Osteoblast (primary cell): ENCODE results near the gene POLR2F. TPM values are rescaled to one million over a fixed set of nuclear protein-coding genes. Genes with fewer than 3 reads are reported as not detected.

Experiments
- DNase-seq: peaks from one replicate; pipeline ENCODE4 v3.0.0; 2011; ENCODE audit warnings: low spot score, mixed read lengths; ENCODE audit not compliant: insufficient read length; ENCODE audit errors: missing footprints
- H2AFZ ChIP-seq: 2 replicates; pipeline ENCODE4 v1.6.0; 2011; ENCODE audit warnings: mild to moderate bottlenecking, low read length
- H3K27ac ChIP-seq: 2 replicates; pipeline ENCODE4 v1.5.1; 2011; ENCODE audit warnings: mild to moderate bottlenecking, low read depth, low read length, moderate library complexity
- H3K27me3 ChIP-seq: 2 replicates; pipeline ENCODE4 v1.6.0; 2012; ENCODE audit warnings: mild to moderate bottlenecking, control low read depth, inconsistent platforms, low read length, moderate library complexity; ENCODE audit not compliant: insufficient read depth
- H3K36me3 ChIP-seq: 2 replicates; pipeline ENCODE4 v1.5.1; 2011; ENCODE audit warnings: mild to moderate bottlenecking, low read length, control low read depth, moderate library complexity; ENCODE audit not compliant: insufficient read depth
- H3K4me1 ChIP-seq: 2 replicates; pipeline ENCODE4 v1.5.1; 2011; ENCODE audit warnings: mild to moderate bottlenecking, low read length, control low read depth, moderate library complexity; ENCODE audit not compliant: insufficient read depth
- H3K4me2 ChIP-seq: 2 replicates; pipeline ENCODE4 v1.6.0; 2011; ENCODE audit warnings: mild to moderate bottlenecking, low read length; ENCODE audit not compliant: insufficient read depth
- H3K4me3 ChIP-seq: fragments of 200-600 bp; sonication (generic); 3 replicates; pipeline ENCODE4 v1.5.1; 2012; ENCODE audit warnings: mild to moderate bottlenecking, low read length, inconsistent platforms; ENCODE audit not compliant: insufficient read depth
- H3K79me2 ChIP-seq: 2 replicates; pipeline ENCODE4 v1.6.0; 2012; ENCODE audit warnings: mild to moderate bottlenecking, low read length, control low read depth, inconsistent platforms; ENCODE audit not compliant: insufficient read depth
- H3K9me3 ChIP-seq: 2 replicates; pipeline ENCODE4 v1.5.1; 2011; ENCODE audit warnings: low read depth, low read length, control low read depth
- H4K20me1 ChIP-seq: 2 replicates; pipeline ENCODE4 v1.6.0; 2012; ENCODE audit warnings: mild to moderate bottlenecking, low read length, control low read depth; ENCODE audit not compliant: insufficient read depth
- total RNA-seq: library from RNA; depleted of rRNA; stranded (reverse); fragments of >200 nt; gene quantifications from 2 replicates; pipeline ENCODE4 v1.2.3, GENCODE V29; 2012
- TF ChIP-seq, protein P1 (sequence below): IDR thresholded peaks from 2 replicates; pipeline ENCODE4 v1.5.1; 2011; ENCODE audit warnings: mild to moderate bottlenecking, low read depth, low read length, moderate library complexity; ENCODE audit errors: extremely low read depth

POLR2F gene
- total RNA-seq, 1 donor = 14.8 TPM

DNA sequence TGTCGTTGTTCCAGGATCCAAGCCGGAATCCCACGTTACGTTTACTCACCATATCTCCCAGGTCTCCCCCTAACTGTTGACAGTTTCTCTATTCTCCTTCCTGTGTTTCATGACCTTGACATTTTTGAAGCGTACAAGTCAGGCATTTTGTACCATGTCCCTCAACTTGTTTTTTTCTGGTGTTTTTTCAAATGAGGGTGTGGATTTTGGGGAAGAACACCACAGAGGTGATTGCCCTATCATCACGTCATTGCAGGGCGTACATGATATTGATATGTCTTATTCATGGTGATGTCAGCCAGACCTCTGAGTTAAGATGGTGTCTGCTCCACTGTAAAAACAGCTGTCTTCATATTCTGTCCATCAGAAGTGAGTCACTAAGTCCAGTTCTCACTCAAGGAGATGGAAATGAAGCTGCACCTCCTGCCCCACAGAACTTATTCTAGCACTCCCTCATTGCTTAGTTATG, 59.1 kb downstream of the POLR2F start:
- Histone ChIP-seq H3K9me3 (no peaks in the 10 kb centered on the region), H4K20me1 (no peaks in the 10 kb centered on the region), H2AFZ (peak overlapping the region; percentile 30), H3K4me3 (no peak overlapping the region), H3K79me2 (no peaks in the 10 kb centered on the region), H3K36me3 (no peaks in the 10 kb centered on the region), H3K27me3 (no peaks in the 10 kb centered on the region), H3K4me2 (peak overlapping the region; percentile 48), H3K27ac (peak overlapping the region; percentile 9), H3K4me1 (peaks cover 14% of the 10 kb centered on the region)
- peak; percentile 92 for DNase-seq
- TF ChIP-seq, protein P1, sequence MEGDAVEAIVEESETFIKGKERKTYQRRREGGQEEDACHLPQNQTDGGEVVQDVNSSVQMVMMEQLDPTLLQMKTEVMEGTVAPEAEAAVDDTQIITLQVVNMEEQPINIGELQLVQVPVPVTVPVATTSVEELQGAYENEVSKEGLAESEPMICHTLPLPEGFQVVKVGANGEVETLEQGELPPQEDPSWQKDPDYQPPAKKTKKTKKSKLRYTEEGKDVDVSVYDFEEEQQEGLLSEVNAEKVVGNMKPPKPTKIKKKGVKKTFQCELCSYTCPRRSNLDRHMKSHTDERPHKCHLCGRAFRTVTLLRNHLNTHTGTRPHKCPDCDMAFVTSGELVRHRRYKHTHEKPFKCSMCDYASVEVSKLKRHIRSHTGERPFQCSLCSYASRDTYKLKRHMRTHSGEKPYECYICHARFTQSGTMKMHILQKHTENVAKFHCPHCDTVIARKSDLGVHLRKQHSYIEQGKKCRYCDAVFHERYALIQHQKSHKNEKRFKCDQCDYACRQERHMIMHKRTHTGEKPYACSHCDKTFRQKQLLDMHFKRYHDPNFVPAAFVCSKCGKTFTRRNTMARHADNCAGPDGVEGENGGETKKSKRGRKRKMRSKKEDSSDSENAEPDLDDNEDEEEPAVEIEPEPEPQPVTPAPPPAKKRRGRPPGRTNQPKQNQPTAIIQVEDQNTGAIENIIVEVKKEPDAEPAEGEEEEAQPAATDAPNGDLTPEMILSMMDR = no peak

DNA sequence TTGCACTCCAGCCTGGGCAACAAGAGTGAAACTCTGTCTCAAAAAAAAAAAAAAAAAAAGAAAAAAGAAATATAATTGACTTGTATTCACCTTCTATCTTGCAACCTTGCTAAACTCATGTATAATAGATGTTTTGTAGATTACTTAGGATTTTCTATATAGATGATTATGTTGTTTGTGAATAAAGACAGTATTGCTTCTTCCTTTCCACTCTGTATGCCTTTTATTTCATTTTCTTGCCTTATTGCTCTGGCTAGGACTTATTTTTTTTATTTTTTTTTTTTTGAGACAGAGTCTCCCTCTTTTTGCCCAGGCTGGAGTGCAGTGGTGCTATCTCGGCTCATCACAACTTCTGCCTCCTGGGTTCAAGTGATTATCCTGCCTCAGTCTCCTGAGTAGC, 60.6 kb downstream of the POLR2F start:
- Histone ChIP-seq H3K79me2 (no peaks in the 10 kb centered on the region), H3K4me1 (peaks cover 15% of the 10 kb centered on the region), H2AFZ (no peak overlapping the region), H3K4me2 (no peak overlapping the region), H3K36me3 (no peaks in the 10 kb centered on the region), H4K20me1 (no peaks in the 10 kb centered on the region), H3K27ac (no peak overlapping the region), H3K27me3 (no peaks in the 10 kb centered on the region), H3K9me3 (no peaks in the 10 kb centered on the region), H3K4me3 (no peak overlapping the region)
- TF ChIP-seq, protein P1 = no peak
- no peak for DNase-seq

DNA sequence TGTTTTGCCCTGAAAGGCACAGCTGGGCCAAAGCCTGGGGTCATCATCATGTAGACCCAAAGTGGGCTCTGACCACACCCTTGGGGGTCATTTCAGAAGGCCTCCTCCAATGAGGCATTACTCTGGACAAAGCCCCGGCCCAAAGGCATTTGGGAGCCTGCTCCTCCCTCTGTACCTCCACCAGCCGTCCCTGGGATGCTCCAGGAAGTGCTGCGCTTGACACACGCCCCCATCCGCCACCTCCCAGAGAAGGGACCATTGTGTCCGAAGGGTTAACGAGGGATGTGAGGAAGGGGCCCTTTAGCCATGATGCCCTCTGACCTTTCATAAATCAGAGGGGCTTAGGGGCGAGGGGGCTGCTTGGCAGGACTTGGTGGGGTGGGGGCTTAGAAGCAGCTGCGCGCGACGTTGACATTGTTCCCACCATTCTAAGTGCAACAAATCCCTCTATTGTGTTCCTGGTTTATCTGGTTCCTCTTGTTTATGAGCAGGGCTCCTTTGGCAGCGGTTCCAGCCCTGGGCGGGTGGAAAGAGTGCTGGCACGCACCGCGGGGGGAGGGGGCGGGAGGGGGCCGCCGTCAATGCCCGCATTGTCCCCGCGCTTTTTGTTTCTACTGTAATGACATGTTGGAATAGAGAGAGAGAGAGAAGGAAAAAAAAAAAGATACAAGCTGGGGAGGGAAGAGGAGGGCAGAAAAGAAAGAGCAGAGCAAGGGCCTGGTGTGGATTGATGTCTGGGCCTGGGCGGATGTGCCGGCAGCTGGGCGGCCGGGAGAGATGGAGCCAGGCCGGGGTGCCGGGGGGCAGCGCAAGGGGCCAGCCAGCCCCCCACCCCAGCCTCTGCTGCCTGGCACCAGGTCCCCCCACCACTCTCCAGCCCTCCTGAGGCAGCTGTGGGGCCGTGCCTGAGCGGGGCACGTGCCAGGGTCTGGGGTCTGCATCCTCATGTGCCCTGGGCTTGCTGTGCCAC, 63.0 kb downstream of the POLR2F start:
- H3K9me3 ChIP-seq = no peaks in the 10 kb centered on the region
- no peaks in the 10 kb centered on the region for H3K79me2 ChIP-seq
- H2AFZ ChIP-seq = peak overlapping the region; percentile 82
- no peak overlapping the region for H3K27ac ChIP-seq
- no peaks in the 10 kb centered on the region for H3K27me3 ChIP-seq
- H3K4me2 ChIP-seq = no peak overlapping the region
- H3K4me1 ChIP-seq = peaks cover 15% of the 10 kb centered on the region
- DNase-seq = peak; percentile 87
- TF ChIP-seq, protein P1 = no peak
- H3K4me3 ChIP-seq = no peak overlapping the region
- no peaks in the 10 kb centered on the region for H3K36me3 ChIP-seq
- no peaks in the 10 kb centered on the region for H4K20me1 ChIP-seq

DNA sequence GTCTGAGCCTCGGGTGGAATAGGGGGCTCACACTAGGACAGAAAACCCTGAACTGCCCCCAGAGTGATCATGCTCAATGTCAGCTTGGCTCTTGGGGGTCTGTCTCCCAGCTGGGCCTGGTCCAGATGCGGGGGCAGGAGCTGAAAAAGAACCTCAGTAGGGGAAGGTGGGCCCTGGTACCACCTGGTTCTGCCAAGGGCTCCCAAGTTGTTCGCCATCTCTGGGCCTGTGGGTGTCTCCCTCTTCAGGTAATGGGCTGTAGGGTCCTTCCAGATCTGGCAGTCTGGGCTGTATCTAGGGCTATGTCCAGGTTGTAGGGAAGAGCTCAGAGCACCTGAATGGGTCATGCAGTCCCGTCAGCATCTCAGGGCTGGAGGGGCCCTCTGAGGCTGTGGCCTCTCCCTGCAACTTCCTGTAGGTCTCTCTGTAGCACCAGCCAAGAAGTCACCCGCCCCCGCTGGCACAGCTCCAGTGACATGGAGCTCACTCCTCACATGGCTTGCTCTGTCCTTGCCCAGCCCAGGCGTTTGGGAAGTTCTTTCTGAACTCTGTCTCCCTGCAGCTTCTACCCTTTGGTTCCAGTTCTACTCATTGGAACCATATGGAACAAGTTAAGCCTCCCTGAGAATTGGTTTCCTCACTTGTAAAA, 63.9 kb downstream of the POLR2F start:
- Histone ChIP-seq H2AFZ (no peak overlapping the region), H3K9me3 (no peaks in the 10 kb centered on the region), H4K20me1 (no peaks in the 10 kb centered on the region), H3K4me3 (no peak overlapping the region), H3K27me3 (no peaks in the 10 kb centered on the region), H3K4me1 (peaks cover 13% of the 10 kb centered on the region), H3K36me3 (no peaks in the 10 kb centered on the region), H3K79me2 (no peaks in the 10 kb centered on the region), H3K4me2 (no peak overlapping the region), H3K27ac (no peak overlapping the region)
- TF ChIP-seq, protein P1 = no peak
- peak; percentile 91 for DNase-seq
